ENCODE measurements around the gene ZSCAN22. TPM values are rescaled to one million over a fixed set of nuclear protein-coding genes. Genes with fewer than 3 reads are reported as not detected.
A peak's percentile ranks its signal among the peaks of the same experiment; 100 is the strongest.

ZSCAN22 gene
- total RNA-seq, 5 donors from 2014 or later (not counting 1 experiment from before 2014, with no cell fraction given): 1.9 to 6.9 (median 6.2) TPM

- peak overlapping the region; percentile 69 to 95 for H3K27ac Mint-ChIP-seq
- H3K4me3 Mint-ChIP-seq: peak overlapping the region; percentile 89 to 97 (median 94)
- H3K4me1 Mint-ChIP-seq: peaks cover 46 to 54% (median 46%) of the 10 kb centered on the region in 3 donors
- ChIA-PET POLR2A (no interaction called here), CTCF (interaction anchor here in 1 of 2 donors (0.6 kb wide), 1 partner anchor 61 kb away, joined by 6 read pairs; no protein-coding TSS in a partner anchor)
- peaks cover 34% of the 10 kb centered on the region for H3K36me3 Mint-ChIP-seq
- peaks cover 0 to 8% (median 4%) of the 10 kb centered on the region in 3 donors for H3K9me3 Mint-ChIP-seq
- H3K36me3 ChIP-seq (ENCODE audit: control insufficient read depth in 2 of 2, extremely low read depth in 1 of 2, insufficient read depth in 1 of 2, low read length in 1 of 2): peaks cover 9 to 10% of the 10 kb centered on the region in 2 donors
- ATAC-seq (replicated peaks in 1 of 4) (no peak), DNase-seq (no peak)
- peak overlapping the region; percentile 90 to 92 for H3K4me3 ChIP-seq (ENCODE audit: control insufficient read depth in 1 of 2, extremely low read depth in 1 of 2, low read length in 1 of 2)
- no peaks in the 10 kb centered on the region for H3K27me3 Mint-ChIP-seq
- H3K9me3 ChIP-seq: no peaks in the 10 kb centered on the region
- 70% methylated on average over 2 of the region's 4 CpGs for WGBS (ENCODE audit: insufficient coverage)
- H3K27ac ChIP-seq (ENCODE audit: low read length): no peak overlapping the region
- H3K27me3 ChIP-seq (replicated peaks in 1 of 2; ENCODE audit: control insufficient read depth in 2 of 2, extremely low read depth in 1 of 2, insufficient read depth in 2 of 2, low read length in 1 of 2): no peaks in the 10 kb centered on the region
- H3K4me1 ChIP-seq (ENCODE audit: control insufficient read depth in 1 of 2, extremely low read depth in 1 of 2, insufficient read depth in 2 of 2, low read length in 2 of 2): peaks cover 10 to 22% of the 10 kb centered on the region in 2 experiments
Measured at GRCh38 chr19:58279925-58280316, 46.9 kb upstream of the ZSCAN22 start.

GRCh38 chr19:58284199-58284598 lies 42.6 kb upstream of the ZSCAN22 start:
- ChIA-PET POLR2A (no interaction called here), CTCF (no interaction called here)
- Histone ChIP-seq H3K27me3 (replicated peaks in 1 of 2; ENCODE audit: control insufficient read depth in 2 of 2, extremely low read depth in 1 of 2, insufficient read depth in 2 of 2, low read length in 1 of 2) (no peaks in the 10 kb centered on the region), H3K27ac (ENCODE audit: low read length) (no peak overlapping the region), H3K4me3 (ENCODE audit: control insufficient read depth in 1 of 2, extremely low read depth in 1 of 2, low read length in 1 of 2) (no peak overlapping the region), H3K4me1 (ENCODE audit: control insufficient read depth in 1 of 2, extremely low read depth in 1 of 2, insufficient read depth in 2 of 2, low read length in 2 of 2) (peaks cover 7 to 11% of the 10 kb centered on the region in 2 experiments), H3K36me3 (ENCODE audit: control insufficient read depth in 2 of 2, extremely low read depth in 1 of 2, insufficient read depth in 1 of 2, low read length in 1 of 2) (peaks cover 15 to 38% of the 10 kb centered on the region in 2 donors), H3K9me3 (no peaks in the 10 kb centered on the region)
- DNase-seq: no peak
- WGBS (ENCODE audit: insufficient coverage): 100% methylated on average over 1 of the region's 7 CpGs
- Mint-ChIP-seq H3K36me3 (peaks cover 59% of the 10 kb centered on the region), H3K27me3 (no peaks in the 10 kb centered on the region), H3K27ac (no peak overlapping the region), H3K9me3 (peaks cover 0 to 4% (median 0%) of the 10 kb centered on the region in 3 donors), H3K4me3 (no peak overlapping the region), H3K4me1 (peaks cover 26 to 30% (median 28%) of the 10 kb centered on the region in 3 donors)
- ATAC-seq (replicated peaks in 1 of 4): no peak

GRCh38 chr19:58291943-58292342 lies 34.9 kb upstream of the ZSCAN22 start:
- ChIA-PET CTCF (no interaction called here), POLR2A (no interaction called here)
- Histone ChIP-seq H3K27ac (ENCODE audit: low read length) (no peak overlapping the region), H3K36me3 (ENCODE audit: control insufficient read depth in 2 of 2, extremely low read depth in 1 of 2, insufficient read depth in 1 of 2, low read length in 1 of 2) (peaks cover 17 to 60% of the 10 kb centered on the region in 2 donors), H3K4me3 (ENCODE audit: control insufficient read depth in 1 of 2, extremely low read depth in 1 of 2, low read length in 1 of 2) (no peak overlapping the region), H3K27me3 (replicated peaks in 1 of 2; ENCODE audit: control insufficient read depth in 2 of 2, extremely low read depth in 1 of 2, insufficient read depth in 2 of 2, low read length in 1 of 2) (no peaks in the 10 kb centered on the region), H3K4me1 (ENCODE audit: control insufficient read depth in 1 of 2, extremely low read depth in 1 of 2, insufficient read depth in 2 of 2, low read length in 2 of 2) (no peaks in the 10 kb centered on the region), H3K9me3 (no peaks in the 10 kb centered on the region)
- H3K4me1 Mint-ChIP-seq: peaks cover 0 to 7% (median 2%) of the 10 kb centered on the region in 3 donors
- H3K27ac Mint-ChIP-seq: no peak overlapping the region
- WGBS (ENCODE audit: insufficient coverage): 96% methylated on average over 4 of the region's 7 CpGs
- peaks cover 86% of the 10 kb centered on the region for H3K36me3 Mint-ChIP-seq
- no peaks in the 10 kb centered on the region for H3K27me3 Mint-ChIP-seq
- H3K9me3 Mint-ChIP-seq: peaks cover 15 to 27% (median 25%) of the 10 kb centered on the region in 3 donors
- DNase-seq (no peak), ATAC-seq (replicated peaks in 1 of 4) (no peak)
- no peak overlapping the region for H3K4me3 Mint-ChIP-seq

- Histone ChIP-seq H3K4me3 (ENCODE audit: control insufficient read depth in 1 of 2, extremely low read depth in 1 of 2, low read length in 1 of 2) (peak overlapping the region in 1 of 2 donors; percentile 19), H3K27me3 (replicated peaks in 1 of 2; ENCODE audit: control insufficient read depth in 2 of 2, extremely low read depth in 1 of 2, insufficient read depth in 2 of 2, low read length in 1 of 2) (no peaks in the 10 kb centered on the region), H3K27ac (ENCODE audit: low read length) (no peak overlapping the region), H3K4me1 (ENCODE audit: control insufficient read depth in 1 of 2, extremely low read depth in 1 of 2, insufficient read depth in 2 of 2, low read length in 2 of 2) (no peaks in the 10 kb centered on the region), H3K9me3 (no peaks in the 10 kb centered on the region), H3K36me3 (ENCODE audit: control insufficient read depth in 2 of 2, extremely low read depth in 1 of 2, insufficient read depth in 1 of 2, low read length in 1 of 2) (peaks cover 9 to 45% of the 10 kb centered on the region in 2 donors)
- Mint-ChIP-seq H3K36me3 (peaks cover 76% of the 10 kb centered on the region), H3K4me1 (peaks cover 0 to 7% (median 2%) of the 10 kb centered on the region in 3 donors), H3K9me3 (peaks cover 15 to 27% (median 26%) of the 10 kb centered on the region in 3 donors), H3K27ac (no peak overlapping the region), H3K4me3 (no peak overlapping the region), H3K27me3 (no peaks in the 10 kb centered on the region)
- WGBS (ENCODE audit: insufficient coverage): 99% methylated on average over 16 of the region's 22 CpGs
- ATAC-seq (replicated peaks in 1 of 4) (no peak), DNase-seq (no peak)
- ChIA-PET POLR2A (no interaction called here), CTCF (no interaction called here)
Measured at GRCh38 chr19:58294743-58295374, 31.9 kb upstream of the ZSCAN22 start.

GRCh38 chr19:58296104-58296503 lies 30.7 kb upstream of the ZSCAN22 start:
- DNase-seq (no peak), ATAC-seq (replicated peaks in 1 of 4) (no peak)
- Mint-ChIP-seq H3K9me3 (peaks cover 15 to 27% (median 27%) of the 10 kb centered on the region in 3 donors), H3K27me3 (no peaks in the 10 kb centered on the region), H3K4me1 (peaks cover 0 to 7% (median 2%) of the 10 kb centered on the region in 3 donors), H3K27ac (no peak overlapping the region), H3K36me3 (peaks cover 78% of the 10 kb centered on the region), H3K4me3 (no peak overlapping the region)
- Histone ChIP-seq H3K4me1 (ENCODE audit: control insufficient read depth in 1 of 2, extremely low read depth in 1 of 2, insufficient read depth in 2 of 2, low read length in 2 of 2) (no peaks in the 10 kb centered on the region), H3K9me3 (no peaks in the 10 kb centered on the region), H3K36me3 (ENCODE audit: control insufficient read depth in 2 of 2, extremely low read depth in 1 of 2, insufficient read depth in 1 of 2, low read length in 1 of 2) (peaks cover 13 to 39% of the 10 kb centered on the region in 2 donors), H3K4me3 (ENCODE audit: control insufficient read depth in 1 of 2, extremely low read depth in 1 of 2, low read length in 1 of 2) (no peak overlapping the region), H3K27ac (ENCODE audit: low read length) (no peak overlapping the region), H3K27me3 (replicated peaks in 1 of 2; ENCODE audit: control insufficient read depth in 2 of 2, extremely low read depth in 1 of 2, insufficient read depth in 2 of 2, low read length in 1 of 2) (no peaks in the 10 kb centered on the region)
- WGBS (ENCODE audit: insufficient coverage): no CpG with 5 or more reads among the region's 7 CpGs
- ChIA-PET CTCF (no interaction called here), POLR2A (no interaction called here)

GRCh38 chr19:58300620-58301019 lies 26.2 kb upstream of the ZSCAN22 start:
- Mint-ChIP-seq H3K36me3 (peaks cover 51% of the 10 kb centered on the region), H3K9me3 (peaks cover 0 to 5% (median 0%) of the 10 kb centered on the region in 3 donors), H3K4me1 (peaks cover 13 to 15% (median 14%) of the 10 kb centered on the region in 3 donors), H3K27me3 (no peaks in the 10 kb centered on the region), H3K4me3 (no peak overlapping the region), H3K27ac (no peak overlapping the region)
- H3K36me3 ChIP-seq (ENCODE audit: control insufficient read depth in 2 of 2, extremely low read depth in 1 of 2, insufficient read depth in 1 of 2, low read length in 1 of 2): peaks cover 7 to 9% of the 10 kb centered on the region in 2 donors
- H3K4me3 ChIP-seq (ENCODE audit: control insufficient read depth in 1 of 2, extremely low read depth in 1 of 2, low read length in 1 of 2): no peak overlapping the region
- no peak for DNase-seq
- no peak overlapping the region for H3K27ac ChIP-seq (ENCODE audit: low read length)
- H3K4me1 ChIP-seq (ENCODE audit: control insufficient read depth in 1 of 2, extremely low read depth in 1 of 2, insufficient read depth in 2 of 2, low read length in 2 of 2): peaks cover 1 to 3% of the 10 kb centered on the region in 2 experiments
- no peaks in the 10 kb centered on the region for H3K9me3 ChIP-seq
- 94% methylated on average over 7 of the region's 7 CpGs for WGBS (ENCODE audit: insufficient coverage)
- no peak for ATAC-seq (replicated peaks in 1 of 4)
- ChIA-PET POLR2A (no interaction called here), CTCF (interaction anchor here (0.5 to 0.6 kb wide), 2 partner anchors 13 to 14 kb away, joined by 3 to 4 read pairs; no protein-coding TSS in a partner anchor)
- no peaks in the 10 kb centered on the region for H3K27me3 ChIP-seq (replicated peaks in 1 of 2; ENCODE audit: control insufficient read depth in 2 of 2, extremely low read depth in 1 of 2, insufficient read depth in 2 of 2, low read length in 1 of 2)

Data from T-cell (primary cell).